ENCODE data around the gene TSHZ1. TPM values are rescaled to one million over a fixed set of nuclear protein-coding genes. Genes with fewer than 3 reads are reported as not detected.

The TSHZ1 gene
- total RNA-seq, 2 experiments from 2014 or later, result 5.9 to 9.5 TPM

GRCh38 chr18:75253043-75253442 is 42.4 kb downstream of the TSHZ1 start:
- H3K9me2 ChIP-seq (ENCODE audit: insufficient read depth, low read length), result no peaks in the 10 kb centered on the region
- no peaks in the 10 kb centered on the region for H3K79me2 ChIP-seq (ENCODE audit: insufficient read depth, low read depth, low read length)
- no peak overlapping the region for H3K4me2 ChIP-seq (ENCODE audit: low read length)
- H3K9me3 ChIP-seq (ENCODE audit: low read length), result no peaks in the 10 kb centered on the region
- BruUV-seq (replicated peaks), result no TSS peak
- ChIA-PET POLR2A (no interaction called here), CTCF (ENCODE audit: unreplicated experiment) (no interaction called here)
- no peaks in the 10 kb centered on the region for H4K20me1 ChIP-seq (ENCODE audit: insufficient read depth, low read length)
- H3K4me3 ChIP-seq (ENCODE audit: low read depth, low read length, poor library complexity, severe bottlenecking), result no peak overlapping the region
- TF ChIP-seq EZH2phosphoT487 (IDR thresholded peaks at IDR 0.05; ENCODE audit: borderline replicate concordance, low read depth, low read length), result no peak
- TF ChIP-seq, protein P1, sequence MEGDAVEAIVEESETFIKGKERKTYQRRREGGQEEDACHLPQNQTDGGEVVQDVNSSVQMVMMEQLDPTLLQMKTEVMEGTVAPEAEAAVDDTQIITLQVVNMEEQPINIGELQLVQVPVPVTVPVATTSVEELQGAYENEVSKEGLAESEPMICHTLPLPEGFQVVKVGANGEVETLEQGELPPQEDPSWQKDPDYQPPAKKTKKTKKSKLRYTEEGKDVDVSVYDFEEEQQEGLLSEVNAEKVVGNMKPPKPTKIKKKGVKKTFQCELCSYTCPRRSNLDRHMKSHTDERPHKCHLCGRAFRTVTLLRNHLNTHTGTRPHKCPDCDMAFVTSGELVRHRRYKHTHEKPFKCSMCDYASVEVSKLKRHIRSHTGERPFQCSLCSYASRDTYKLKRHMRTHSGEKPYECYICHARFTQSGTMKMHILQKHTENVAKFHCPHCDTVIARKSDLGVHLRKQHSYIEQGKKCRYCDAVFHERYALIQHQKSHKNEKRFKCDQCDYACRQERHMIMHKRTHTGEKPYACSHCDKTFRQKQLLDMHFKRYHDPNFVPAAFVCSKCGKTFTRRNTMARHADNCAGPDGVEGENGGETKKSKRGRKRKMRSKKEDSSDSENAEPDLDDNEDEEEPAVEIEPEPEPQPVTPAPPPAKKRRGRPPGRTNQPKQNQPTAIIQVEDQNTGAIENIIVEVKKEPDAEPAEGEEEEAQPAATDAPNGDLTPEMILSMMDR (conservative IDR thresholded peaks at IDR 0.05; ENCODE audit: low read length), result no peak
- no peak overlapping the region for H3K27ac ChIP-seq (ENCODE audit: low read depth, low read length, poor library complexity, severe bottlenecking)
- H3K4me1 ChIP-seq (ENCODE audit: insufficient read depth, low read length, poor library complexity, severe bottlenecking), result no peaks in the 10 kb centered on the region
- DNase-seq (ENCODE audit: low spot score), result no peak
- H2AFZ ChIP-seq (ENCODE audit: low read length), result no peak overlapping the region
- no peaks in the 10 kb centered on the region for H3K36me3 ChIP-seq (ENCODE audit: insufficient read depth, low read length)
- intact Hi-C loops (cut with micrococcal nuclease; ENCODE audit: unreplicated experiment), result no loop called here

DNA sequence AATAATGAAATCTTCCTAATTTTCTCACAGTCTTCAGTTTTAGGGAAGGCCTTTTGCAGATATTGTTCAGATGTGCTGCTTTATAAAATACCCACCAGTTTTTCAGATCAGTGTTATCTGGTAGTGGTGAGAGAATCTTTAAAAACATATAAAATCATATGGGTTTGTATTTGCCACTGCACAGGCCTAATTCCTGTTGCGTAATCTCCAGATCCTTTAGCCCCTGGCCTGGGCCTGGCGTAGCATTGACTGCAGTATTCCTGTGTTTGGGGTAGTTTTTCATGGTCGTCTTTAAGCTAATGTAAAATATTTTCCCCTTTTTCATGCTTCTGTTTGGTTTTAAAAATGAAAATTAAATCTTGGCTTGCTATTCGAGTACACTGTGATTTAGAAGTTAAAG is 43.2 kb downstream of the TSHZ1 start:
- ChIA-PET POLR2A (interaction anchor here (0.9 kb wide), 1 partner anchor 23 kb away, joined by 3 read pairs; no protein-coding TSS in a partner anchor), CTCF (ENCODE audit: unreplicated experiment) (no interaction called here)
- Histone ChIP-seq H3K79me2 (ENCODE audit: insufficient read depth, low read depth, low read length) (no peaks in the 10 kb centered on the region), H3K9me3 (ENCODE audit: low read length) (no peaks in the 10 kb centered on the region), H3K4me1 (ENCODE audit: insufficient read depth, low read length, poor library complexity, severe bottlenecking) (no peaks in the 10 kb centered on the region), H3K4me3 (ENCODE audit: low read depth, low read length, poor library complexity, severe bottlenecking) (no peak overlapping the region), H4K20me1 (ENCODE audit: insufficient read depth, low read length) (no peaks in the 10 kb centered on the region), H3K27ac (ENCODE audit: low read depth, low read length, poor library complexity, severe bottlenecking) (no peak overlapping the region), H3K4me2 (ENCODE audit: low read length) (no peak overlapping the region), H3K36me3 (ENCODE audit: insufficient read depth, low read length) (no peaks in the 10 kb centered on the region), H2AFZ (ENCODE audit: low read length) (no peak overlapping the region), H3K9me2 (ENCODE audit: insufficient read depth, low read length) (no peaks in the 10 kb centered on the region)
- no peak for DNase-seq (ENCODE audit: low spot score)
- BruUV-seq (replicated peaks), result no TSS peak
- intact Hi-C loops (cut with micrococcal nuclease; ENCODE audit: unreplicated experiment), result no loop called here
- TF ChIP-seq, protein P1 (conservative IDR thresholded peaks at IDR 0.05; ENCODE audit: low read length), result no peak

GRCh38 chr18:75255094-75255493 is 44.5 kb downstream of the TSHZ1 start:
- ChIA-PET POLR2A (no interaction called here), CTCF (ENCODE audit: unreplicated experiment) (no interaction called here)
- Histone ChIP-seq H3K9me2 (ENCODE audit: insufficient read depth, low read length) (no peaks in the 10 kb centered on the region), H4K20me1 (ENCODE audit: insufficient read depth, low read length) (no peaks in the 10 kb centered on the region), H3K9me3 (ENCODE audit: low read length) (no peaks in the 10 kb centered on the region), H3K36me3 (ENCODE audit: insufficient read depth, low read length) (no peaks in the 10 kb centered on the region), H2AFZ (ENCODE audit: low read length) (no peak overlapping the region), H3K79me2 (ENCODE audit: insufficient read depth, low read depth, low read length) (no peaks in the 10 kb centered on the region), H3K4me1 (ENCODE audit: insufficient read depth, low read length, poor library complexity, severe bottlenecking) (no peaks in the 10 kb centered on the region), H3K4me3 (ENCODE audit: low read depth, low read length, poor library complexity, severe bottlenecking) (no peak overlapping the region), H3K27ac (ENCODE audit: low read depth, low read length, poor library complexity, severe bottlenecking) (no peak overlapping the region), H3K4me2 (ENCODE audit: low read length) (no peak overlapping the region)
- no peak for DNase-seq (ENCODE audit: low spot score)
- BruUV-seq (replicated peaks), result no TSS peak
- intact Hi-C loops (cut with micrococcal nuclease; ENCODE audit: unreplicated experiment), result no loop called here
- TF ChIP-seq, protein P1 (conservative IDR thresholded peaks at IDR 0.05; ENCODE audit: low read length), result no peak
- no peak for TF ChIP-seq EZH2phosphoT487 (IDR thresholded peaks at IDR 0.05; ENCODE audit: borderline replicate concordance, low read depth, low read length)
